K562 (cell line): ENCODE measurements around the gene RNF151. TPM values are rescaled to one million over a fixed set of nuclear protein-coding genes. Genes with fewer than 3 reads are reported as not detected.

Source experiments
- BHLHE40 ChIP-seq: IDR thresholded peaks from 2 replicates; pipeline ENCODE4 v1.6.1; 2011; ENCODE audit warnings: low read length, improper control_type of control experiment
- BRD9 ChIP-seq: fragments of 450-650 bp; IDR thresholded peaks from 2 replicates; pipeline ENCODE4 v1.6.1; 2018; ENCODE audit warnings: low read depth; ENCODE audit not compliant: partially characterized antibody
- CBX1 ChIP-seq: sonication (generic); IDR thresholded peaks from 2 replicates; pipeline ENCODE4 v1.6.1; 2016; ENCODE audit warnings: antibody characterized with exemption, low read depth, mild to moderate bottlenecking
- CEBPG ChIP-seq, 3 experiments: fragments of 200-800 bp in 1 of 3; sonication (Bioruptor generic) in 1 of 3; sonication (generic) in 1 of 3; formaldehyde crosslinking in 1 of 3; IDR thresholded peaks in 2 of 3; conservative IDR thresholded peaks in 1 of 3; 2 replicates each; pipeline versions ENCODE4 v1.6.1 to v1.8.0; 2016 to 2022; ENCODE audit warnings: missing compliant biosample characterization in 2 of 3, missing genetic modification characterization in 2 of 3, mild to moderate bottlenecking in 1 of 3, missing genetic modification reagents in 1 of 3
- CXXC5 ChIP-seq: fragments of 250-450 bp; sonication (Bioruptor Pico); IDR thresholded peaks from 2 replicates; pipeline ENCODE4 v1.8.0; 2022; ENCODE audit warnings: inconsistent platforms, mild to moderate bottlenecking, moderate library complexity
- DIDO1 ChIP-seq: fragments of 450-650 bp; IDR thresholded peaks from 2 replicates; pipeline ENCODE4 v1.6.1; 2016; ENCODE audit warnings: low read depth, missing biosample characterization, missing genetic modification characterization
- EP300 ChIP-seq: IDR thresholded peaks from 2 replicates; pipeline ENCODE4 v1.6.1; 2012; ENCODE audit warnings: low read length, improper control_type of control experiment
- ID3 ChIP-seq, 2 experiments: fragments of 250-450 bp in 1 of 2; fragments of 450-650 bp in 1 of 2; sonication (Bioruptor Pico) in 1 of 2; IDR thresholded peaks; 2 replicates each; pipeline versions ENCODE4 v1.6.1 to v1.8.0; 2016 to 2021; ENCODE audit warnings: mild to moderate bottlenecking in 2 of 2, moderate library complexity in 2 of 2, missing compliant biosample characterization in 1 of 2, missing genetic modification characterization in 1 of 2
- MYC ChIP-seq, 2 experiments: fragments of 250-450 bp in 1 of 2; sonication (Bioruptor Pico) in 1 of 2; IDR thresholded peaks; 2 replicates each; pipeline versions ENCODE4 v1.5.1 to v1.6.1; 2012 to 2021; ENCODE audit warnings: low read depth in 2 of 2, borderline replicate concordance in 1 of 2, improper control_type of control experiment in 1 of 2, low read length in 1 of 2, mild to moderate bottlenecking in 1 of 2, moderate library complexity in 1 of 2
- NFXL1 ChIP-seq: fragments of 450-650 bp; formaldehyde crosslinking; IDR thresholded peaks from 2 replicates; pipeline ENCODE4 v1.4.0; 2021; ENCODE audit warnings: mild to moderate bottlenecking
- NR3C1 ChIP-seq: sonication (generic); formaldehyde crosslinking; IDR thresholded peaks from 2 replicates; pipeline ENCODE4 v1.8.1; 2022; ENCODE audit warnings: missing genetic modification reagents
- NRF1 ChIP-seq, 2 experiments: fragments of 450-650 bp; IDR thresholded peaks in 1 of 2; conservative IDR thresholded peaks in 1 of 2; 2 replicates each; pipeline ENCODE4 v1.6.1; 2014; ENCODE audit warnings: mild to moderate bottlenecking in 2 of 2
- REST ChIP-seq, 2 experiments: fragments of 450-650 bp; formaldehyde crosslinking in 1 of 2; IDR thresholded peaks; 2 replicates each; pipeline versions ENCODE4 v1.4.0 to v1.6.1; 2014 to 2020; ENCODE audit warnings: mild to moderate bottlenecking in 2 of 2, borderline replicate concordance in 1 of 2, low read depth in 1 of 2
- RHOXF2B ChIP-seq: fragments of 250-450 bp; sonication (Bioruptor Pico); conservative IDR thresholded peaks from 2 replicates; pipeline ENCODE4 v1.5.1; 2021
- SOX6 ChIP-seq: fragments of 450-650 bp; IDR thresholded peaks from 2 replicates; pipeline ENCODE4 v1.6.1; 2014; ENCODE audit warnings: mild to moderate bottlenecking
- TFAM ChIP-seq: fragments of 250-450 bp; sonication (Bioruptor Pico); conservative IDR thresholded peaks from 2 replicates; pipeline ENCODE4 v1.5.0; 2021; ENCODE audit warnings: mild to moderate bottlenecking, moderate library complexity
- ZBTB43 ChIP-seq: sonication (generic); formaldehyde crosslinking; IDR thresholded peaks from 2 replicates; pipeline ENCODE4 v1.8.0; 2023; ENCODE audit warnings: mild to moderate bottlenecking, missing genetic modification reagents
- ZKSCAN3 ChIP-seq: fragments of 250-450 bp; sonication (Bioruptor Pico); IDR thresholded peaks from 2 replicates; pipeline ENCODE4 v1.4.0; 2020
- polyA plus RNA-seq, 8 experiments: library from polyadenylated mRNA; depleted of rRNA in 4 of 8; stranded (reverse) in 5 of 8; unstranded in 3 of 8; fragments of >200 nt; fragmentation: Nextera tagmentation in 2 of 8; fragmentation: Illumina TruSeq in 1 of 8; extraction: Ambion mirVana in 2 of 8; extraction: Trizol in 1 of 8; gene quantifications; 2 replicates each; pipeline versions ENCODE4 v1.2.1 to v1.2.3, GENCODE V29; 2011 to 2014; ENCODE audit warnings: inconsistent platforms in 1 of 8, missing spikeins in 1 of 8
- total RNA-seq, 7 experiments: library from RNA; depleted of rRNA in 6 of 7; stranded (reverse); fragments of >200 nt in 6 of 7; fragmentation: Illumina TruSeq in 2 of 7; extraction: Trizol in 2 of 7; gene quantifications; 2 replicates each; pipeline versions ENCODE4 v1.2.1 to v1.2.3, GENCODE V29; 2011 to 2021; ENCODE audit warnings: low replicate concordance in 1 of 7

The RNF151 gene
- total and polyA plus RNA-seq, 9 of the 15 experiments (the other 6 are each of a cell fraction or from before 2014, with no cell fraction given), result not detected

GRCh38 chr16:2008009-2008526 is 41.4 kb downstream of the RNF151 start (continued):
- no peak for TF ChIP-seq ZBTB43 (CRISPR knock-in tag)
- TF ChIP-seq REST (IDR thresholded peaks at IDR 0.05; ENCODE audit: borderline replicate concordance), result 0 out of 2 replicates have a peak, but pooled peaks have one; percentile 3
- TF ChIP-seq REST (CRISPR knock-in tag; IDR thresholded peaks at IDR 0.05; ENCODE audit: low read depth), result no peak
- TF ChIP-seq ID3 (CRISPR knock-in tag; IDR thresholded peaks at IDR 0.05), result no peak
- TF ChIP-seq ID3 (tag; IDR thresholded peaks at IDR 0.05), result no peak
- TF ChIP-seq ZKSCAN3 (CRISPR knock-in tag), result no peak
- no peak for TF ChIP-seq BRD9
- TF ChIP-seq RHOXF2B, result no peak
- TF ChIP-seq SOX6, result no peak
- TF ChIP-seq TFAM (CRISPR knock-in tag), result no peak
- TF ChIP-seq CEBPG (CRISPR knock-in tag; IDR thresholded peaks at IDR 0.05), result peak; percentile 85
- peak; percentile 6 to 57; a peak in 1 of 4 replicates for TF ChIP-seq CEBPG (tag; conservative IDR thresholded peaks at IDR 0.05 in 1 of 2, IDR thresholded peaks at IDR 0.05 in 1 of 2)
- no peak for TF ChIP-seq EP300
- peak; percentile 53 for TF ChIP-seq CXXC5 (CRISPR knock-in tag)
- no peak for TF ChIP-seq NRF1 (conservative IDR thresholded peaks at IDR 0.05 in 1 of 2, IDR thresholded peaks at IDR 0.05 in 1 of 2)
- TF ChIP-seq NR3C1 (CRISPR knock-in tag), result no peak
- peak; percentile 96 for TF ChIP-seq BHLHE40
- TF ChIP-seq MYC (IDR thresholded peaks at IDR 0.05; ENCODE audit: low read depth, low read length), result peak; percentile 55
- TF ChIP-seq MYC (CRISPR knock-in tag; IDR thresholded peaks at IDR 0.05; ENCODE audit: borderline replicate concordance, low read depth), result peak; percentile 62; the same call in 1 of the 2 replicates
- no peak for TF ChIP-seq NFXL1 (CRISPR knock-in tag)
- TF ChIP-seq CBX1, result no peak
- TF ChIP-seq DIDO1 (tag), result no peak
